OCI-LY3 (cell line): Measurements from ENCODE around the gene IL1RAP.
A peak's percentile ranks its signal among the peaks of the same experiment; 100 is the strongest.

Experiments used
- H2AFZ ChIP-seq: fragments of 200-600, 300-600 bp; shearing (Covaris generic); 2 replicates; pipeline ENCODE4 v1.6.0; 2014; ENCODE audit warnings: antibody characterized with exemption, low read depth, low read length
- H3K27ac ChIP-seq: fragments of 200-600, 300-600 bp; sonication (generic); 2 replicates; pipeline ENCODE4 v1.5.1; 2014; ENCODE audit warnings: mild to moderate bottlenecking, low read length, moderate library complexity, mixed read lengths
- H3K27me3 ChIP-seq: fragments of 200-600, 300-600 bp; sonication (generic); 2 replicates; pipeline ENCODE4 v1.6.1; 2014; ENCODE audit warnings: low read depth, low read length, mixed read lengths
- H3K36me3 ChIP-seq: fragments of 200-600, 300-600 bp; sonication (generic); replicated peaks from 2 replicates; pipeline ENCODE3; 2014; ENCODE audit warnings: low read depth, low read length, mixed read lengths
- H3K4me1 ChIP-seq: fragments of 300-600, 200-600 bp; sonication (generic); 2 replicates; pipeline ENCODE4 v1.6.1; 2014; ENCODE audit warnings: low read length, mixed read lengths
- H3K4me2 ChIP-seq: fragments of 200-600, 300-600 bp; sonication (generic); 2 replicates; pipeline ENCODE4 v1.6.1; 2014; ENCODE audit warnings: low read length, mixed read lengths
- H3K4me3 ChIP-seq: fragments of 300-600, 200-600 bp; sonication (generic); 2 replicates; pipeline ENCODE4 v1.5.1; 2014; ENCODE audit warnings: antibody characterized with exemption, mild to moderate bottlenecking, low read length, moderate library complexity
- H3K79me2 ChIP-seq: fragments of 300-600, 200-600 bp; shearing (Covaris generic); 2 replicates; pipeline ENCODE4 v1.6.1; 2014; ENCODE audit warnings: mild to moderate bottlenecking, low read length, mixed read lengths
- H3K9ac ChIP-seq: fragments of 300-600, 200-600 bp; shearing (Covaris generic); 2 replicates; pipeline ENCODE4 v1.6.0; 2014; ENCODE audit warnings: mild to moderate bottlenecking, low read length, moderate library complexity
- H3K9me3 ChIP-seq: fragments of 200-600, 300-600 bp; shearing (Covaris generic); 2 replicates; pipeline ENCODE4 v1.6.1; 2014; ENCODE audit warnings: low read length, mixed read lengths; ENCODE audit not compliant: insufficient read depth
- H4K20me1 ChIP-seq: fragments of 200-600, 300-600 bp; sonication (generic); 2 replicates; pipeline ENCODE4 v1.6.1; 2016; ENCODE audit warnings: low read length, mixed read lengths; ENCODE audit not compliant: insufficient read depth
- EZH2phosphoT487 ChIP-seq: fragments of 200-600 bp; shearing (Covaris generic); IDR thresholded peaks from 2 replicates; pipeline ENCODE4 v1.6.1; 2018; ENCODE audit warnings: antibody characterized with exemption, mixed run types, low read depth
- TF ChIP-seq, protein P1 (sequence below): fragments of 200-600, 300-600 bp; sonication (generic); IDR thresholded peaks from 2 replicates; pipeline ENCODE4 v1.5.1; 2014; ENCODE audit warnings: antibody characterized with exemption, low read length, low read depth

IL1RAP gene

GRCh38 chr3:190615060-190615384 lies 101.1 kb downstream of the IL1RAP start:
- no peak overlapping the region for H3K4me3 ChIP-seq
- H3K4me2 ChIP-seq, result no peak overlapping the region
- no peak overlapping the region for H3K27ac ChIP-seq
- H3K27me3 ChIP-seq, result no peaks in the 10 kb centered on the region
- H2AFZ ChIP-seq, result no peak overlapping the region
- H3K9me3 ChIP-seq, result no peaks in the 10 kb centered on the region
- peaks cover 26% of the 10 kb centered on the region for H3K4me1 ChIP-seq
- H3K79me2 ChIP-seq, result no peaks in the 10 kb centered on the region
- TF ChIP-seq EZH2phosphoT487, result no peak
- TF ChIP-seq, protein P1, sequence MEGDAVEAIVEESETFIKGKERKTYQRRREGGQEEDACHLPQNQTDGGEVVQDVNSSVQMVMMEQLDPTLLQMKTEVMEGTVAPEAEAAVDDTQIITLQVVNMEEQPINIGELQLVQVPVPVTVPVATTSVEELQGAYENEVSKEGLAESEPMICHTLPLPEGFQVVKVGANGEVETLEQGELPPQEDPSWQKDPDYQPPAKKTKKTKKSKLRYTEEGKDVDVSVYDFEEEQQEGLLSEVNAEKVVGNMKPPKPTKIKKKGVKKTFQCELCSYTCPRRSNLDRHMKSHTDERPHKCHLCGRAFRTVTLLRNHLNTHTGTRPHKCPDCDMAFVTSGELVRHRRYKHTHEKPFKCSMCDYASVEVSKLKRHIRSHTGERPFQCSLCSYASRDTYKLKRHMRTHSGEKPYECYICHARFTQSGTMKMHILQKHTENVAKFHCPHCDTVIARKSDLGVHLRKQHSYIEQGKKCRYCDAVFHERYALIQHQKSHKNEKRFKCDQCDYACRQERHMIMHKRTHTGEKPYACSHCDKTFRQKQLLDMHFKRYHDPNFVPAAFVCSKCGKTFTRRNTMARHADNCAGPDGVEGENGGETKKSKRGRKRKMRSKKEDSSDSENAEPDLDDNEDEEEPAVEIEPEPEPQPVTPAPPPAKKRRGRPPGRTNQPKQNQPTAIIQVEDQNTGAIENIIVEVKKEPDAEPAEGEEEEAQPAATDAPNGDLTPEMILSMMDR, result no peak
- H3K36me3 ChIP-seq, result no peaks in the 10 kb centered on the region
- H4K20me1 ChIP-seq, result no peaks in the 10 kb centered on the region
- H3K9ac ChIP-seq, result no peak overlapping the region

DNA sequence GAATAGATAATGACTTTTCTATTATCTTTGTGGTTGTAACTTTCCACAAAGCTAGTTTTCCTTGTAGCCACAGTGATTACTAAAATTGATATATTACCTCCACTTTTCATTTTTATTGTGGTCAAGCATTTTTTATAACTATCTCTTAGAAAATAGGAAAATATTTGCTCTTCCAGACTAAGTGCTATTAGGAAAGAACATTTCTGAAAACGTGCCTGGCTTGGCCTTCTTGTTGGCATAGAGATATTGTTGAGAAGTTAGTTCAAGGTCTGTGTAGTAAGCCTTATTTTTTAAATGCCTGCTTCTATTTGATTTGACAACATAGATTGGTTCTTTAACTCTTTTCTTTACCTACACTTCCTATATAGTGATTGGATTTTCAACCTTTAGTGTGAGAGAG lies 101.7 kb downstream of the IL1RAP start:
- H3K27me3 ChIP-seq, result no peaks in the 10 kb centered on the region
- H2AFZ ChIP-seq, result no peak overlapping the region
- H3K9ac ChIP-seq, result no peak overlapping the region
- H3K27ac ChIP-seq, result no peak overlapping the region
- TF ChIP-seq EZH2phosphoT487, result no peak
- TF ChIP-seq, protein P1, result no peak
- H3K9me3 ChIP-seq, result no peaks in the 10 kb centered on the region
- H4K20me1 ChIP-seq, result no peaks in the 10 kb centered on the region
- no peaks in the 10 kb centered on the region for H3K36me3 ChIP-seq
- no peak overlapping the region for H3K4me3 ChIP-seq
- H3K79me2 ChIP-seq, result no peaks in the 10 kb centered on the region
- peaks cover 26% of the 10 kb centered on the region for H3K4me1 ChIP-seq
- no peak overlapping the region for H3K4me2 ChIP-seq

DNA sequence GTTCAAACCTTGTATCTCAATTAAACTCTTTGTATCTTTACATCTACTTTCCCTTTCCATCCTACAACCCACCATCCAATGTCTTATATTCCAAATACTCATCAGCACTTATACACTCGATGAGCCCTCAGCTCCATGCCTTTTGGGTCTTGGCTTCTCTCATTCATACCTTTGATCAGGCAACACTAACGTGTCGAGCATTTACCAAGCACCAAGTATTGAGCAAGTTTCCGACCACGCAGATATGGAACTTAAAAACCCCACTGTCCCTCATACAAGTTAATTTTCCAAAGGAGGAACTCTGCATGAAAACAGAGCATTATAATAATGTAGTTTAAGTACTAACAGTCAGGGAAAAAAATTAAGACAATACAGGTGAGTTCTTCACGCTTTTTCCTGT lies 102.8 kb downstream of the IL1RAP start:
- Histone ChIP-seq H3K4me1 (peaks cover 26% of the 10 kb centered on the region), H3K9ac (no peak overlapping the region), H3K79me2 (no peaks in the 10 kb centered on the region), H2AFZ (no peak overlapping the region), H3K4me3 (no peak overlapping the region), H3K27ac (no peak overlapping the region), H3K9me3 (no peaks in the 10 kb centered on the region), H3K27me3 (no peaks in the 10 kb centered on the region), H3K36me3 (no peaks in the 10 kb centered on the region), H4K20me1 (no peaks in the 10 kb centered on the region), H3K4me2 (peak overlapping the region; percentile 84; the same call in 1 of the 2 replicates)
- TF ChIP-seq, protein P1, result no peak
- no peak for TF ChIP-seq EZH2phosphoT487

GRCh38 chr3:190617185-190617584 lies 103.3 kb downstream of the IL1RAP start:
- H3K79me2 ChIP-seq, result no peaks in the 10 kb centered on the region
- H3K27me3 ChIP-seq, result no peaks in the 10 kb centered on the region
- no peak overlapping the region for H2AFZ ChIP-seq
- TF ChIP-seq, protein P1, result no peak
- no peak for TF ChIP-seq EZH2phosphoT487
- no peaks in the 10 kb centered on the region for H3K36me3 ChIP-seq
- H3K27ac ChIP-seq, result 0 out of 2 replicates have a peak overlapping the region, but pooled peaks have one; percentile 8
- H4K20me1 ChIP-seq, result no peaks in the 10 kb centered on the region
- H3K9me3 ChIP-seq, result no peaks in the 10 kb centered on the region
- peak overlapping the region; percentile 84 for H3K4me2 ChIP-seq
- peaks cover 26% of the 10 kb centered on the region for H3K4me1 ChIP-seq
- 0 out of 2 replicates have a peak overlapping the region, but pooled peaks have one; percentile 19 for H3K9ac ChIP-seq
- H3K4me3 ChIP-seq, result peak overlapping the region; percentile 61; the same call in 1 of the 2 replicates
